Loucy (cell line): Measurements from ENCODE around the gene ARHGAP40.

ENCODE experiments used
- EZH2phosphoT487 ChIP-seq: fragments of 200-600 bp; IDR thresholded peaks from 2 replicates; pipeline ENCODE4 v1.6.1; 2018; ENCODE audit warnings: antibody characterized with exemption, mild to moderate bottlenecking, moderate library complexity, borderline replicate concordance
- TF ChIP-seq, protein P1 (sequence below): fragments of 200-600 bp; sonication (generic); conservative IDR thresholded peaks from 2 replicates; pipeline ENCODE4 v1.5.1; 2014; ENCODE audit warnings: mild to moderate bottlenecking, antibody characterized with exemption, low read length

DNA sequence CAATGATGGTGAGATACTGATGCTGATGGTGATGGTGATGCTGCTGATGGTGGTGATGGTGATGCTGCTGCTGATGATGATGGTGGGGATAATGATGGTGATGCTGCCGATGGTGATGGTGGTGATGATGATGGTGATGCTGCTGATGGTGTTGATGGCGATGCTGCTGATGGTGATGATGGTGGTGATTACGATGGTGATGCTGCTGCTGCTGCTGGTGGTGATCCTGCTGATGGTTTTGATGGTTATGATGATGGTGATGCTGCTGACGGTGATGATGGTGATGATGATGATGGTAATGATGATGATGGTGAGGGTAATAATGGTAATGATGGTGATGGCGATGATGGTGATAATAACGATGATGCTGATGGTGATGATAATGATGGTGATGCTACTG lies 50.0 kb downstream of the ARHGAP40 start:
- TF ChIP-seq, protein P1, sequence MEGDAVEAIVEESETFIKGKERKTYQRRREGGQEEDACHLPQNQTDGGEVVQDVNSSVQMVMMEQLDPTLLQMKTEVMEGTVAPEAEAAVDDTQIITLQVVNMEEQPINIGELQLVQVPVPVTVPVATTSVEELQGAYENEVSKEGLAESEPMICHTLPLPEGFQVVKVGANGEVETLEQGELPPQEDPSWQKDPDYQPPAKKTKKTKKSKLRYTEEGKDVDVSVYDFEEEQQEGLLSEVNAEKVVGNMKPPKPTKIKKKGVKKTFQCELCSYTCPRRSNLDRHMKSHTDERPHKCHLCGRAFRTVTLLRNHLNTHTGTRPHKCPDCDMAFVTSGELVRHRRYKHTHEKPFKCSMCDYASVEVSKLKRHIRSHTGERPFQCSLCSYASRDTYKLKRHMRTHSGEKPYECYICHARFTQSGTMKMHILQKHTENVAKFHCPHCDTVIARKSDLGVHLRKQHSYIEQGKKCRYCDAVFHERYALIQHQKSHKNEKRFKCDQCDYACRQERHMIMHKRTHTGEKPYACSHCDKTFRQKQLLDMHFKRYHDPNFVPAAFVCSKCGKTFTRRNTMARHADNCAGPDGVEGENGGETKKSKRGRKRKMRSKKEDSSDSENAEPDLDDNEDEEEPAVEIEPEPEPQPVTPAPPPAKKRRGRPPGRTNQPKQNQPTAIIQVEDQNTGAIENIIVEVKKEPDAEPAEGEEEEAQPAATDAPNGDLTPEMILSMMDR = no peak
- no peak for TF ChIP-seq EZH2phosphoT487
